GM21515 (cell line): ENCODE results near the gene SNTA1.
"Not testable (repeated sequence)": the region's sequence is repeated elsewhere in the genome, so short reads cannot be mapped to it uniquely, and the experiment has no call there.

Experiments used
- ATAC-seq: cut with Tn5 transposase; IDR thresholded peaks from one replicate; pipeline ENCODE4 v1.9.1; 2021; ENCODE audit not compliant: unreplicated experiment

SNTA1 gene

GRCh38 chr20:33466303-33466646 is 22.7 kb upstream of the SNTA1 start:
- ATAC-seq, result no peak

GRCh38 chr20:33465481-33466302 is 22.1 kb upstream of the SNTA1 start:
- ATAC-seq, result no peak

GRCh38 chr20:33464759-33465158 is 21.2 kb upstream of the SNTA1 start:
- not testable (repeated sequence) for ATAC-seq

- ATAC-seq, result no peak
Measured at GRCh38 chr20:33463332-33464101, 20.0 kb upstream of the SNTA1 start.

GRCh38 chr20:33460711-33461110 is 17.1 kb upstream of the SNTA1 start:
- ATAC-seq, result no peak

GRCh38 chr20:33459599-33459998 is 16.0 kb upstream of the SNTA1 start:
- ATAC-seq, result no peak

GRCh38 chr20:33456916-33457642 is 13.5 kb upstream of the SNTA1 start:
- not testable (repeated sequence) for ATAC-seq

GRCh38 chr20:33450867-33451266 is 7.3 kb upstream of the SNTA1 start:
- ATAC-seq, result no peak

GRCh38 chr20:33445881-33446625 is 2.5 kb upstream of the SNTA1 start:
- no peak for ATAC-seq

GRCh38 chr20:33444797-33445560 is 1.4 kb upstream of the SNTA1 start:
- ATAC-seq, result no peak

GRCh38 chr20:33443006-33443511 is 504 bp downstream of the SNTA1 start:
- no peak for ATAC-seq

GRCh38 chr20:33442136-33443005 is 1.2 kb downstream of the SNTA1 start:
- no peak for ATAC-seq

- no peak for ATAC-seq
Measured at GRCh38 chr20:33441142-33441955, 2.2 kb downstream of the SNTA1 start.

- ATAC-seq, result not testable (repeated sequence)
Measured at GRCh38 chr20:33440562-33440961, 3.0 kb downstream of the SNTA1 start.

GRCh38 chr20:33438481-33438880 is 5.1 kb downstream of the SNTA1 start:
- ATAC-seq, result no peak

GRCh38 chr20:33437141-33437911 is 6.2 kb downstream of the SNTA1 start:
- no peak for ATAC-seq

- ATAC-seq, result no peak
Measured at GRCh38 chr20:33434434-33434833, 9.1 kb downstream of the SNTA1 start.
